Neural progenitor cell (in vitro differentiated cells): ENCODE results near the gene TEDDM1.

ENCODE experiments used
- EZH2 ChIP-seq: fragments of 200-600 bp; sonication (generic); IDR thresholded peaks from 2 replicates; pipeline ENCODE4 v1.6.1; 2017; ENCODE audit warnings: antibody characterized with exemption, mild to moderate bottlenecking, moderate library complexity
- TF ChIP-seq, protein P1 (sequence below): fragments of 200-600 bp; sonication (generic); IDR thresholded peaks from 2 replicates; pipeline ENCODE4 v1.5.1; 2017; ENCODE audit warnings: antibody characterized with exemption, mild to moderate bottlenecking

DNA sequence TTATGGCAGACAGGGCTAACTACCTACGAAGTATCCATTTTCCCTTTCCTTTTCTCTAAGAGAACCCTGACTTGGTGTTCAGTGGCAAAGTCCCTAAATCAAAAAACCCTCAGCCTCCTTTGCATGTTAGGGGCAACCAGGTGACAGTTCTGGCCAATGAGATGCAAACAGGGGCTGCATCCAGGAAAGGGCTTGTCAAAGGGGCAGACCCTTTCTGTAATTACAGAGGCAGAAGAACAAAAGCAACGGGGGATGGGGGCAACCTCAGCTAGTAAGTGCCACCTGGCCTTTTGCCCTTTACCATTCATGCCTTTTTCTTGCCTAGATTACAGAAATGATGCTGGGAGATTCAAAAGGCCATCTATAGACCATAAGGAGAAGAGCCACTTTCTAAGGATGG lies 43.3 kb downstream of the TEDDM1 start:
- TF ChIP-seq, protein P1, sequence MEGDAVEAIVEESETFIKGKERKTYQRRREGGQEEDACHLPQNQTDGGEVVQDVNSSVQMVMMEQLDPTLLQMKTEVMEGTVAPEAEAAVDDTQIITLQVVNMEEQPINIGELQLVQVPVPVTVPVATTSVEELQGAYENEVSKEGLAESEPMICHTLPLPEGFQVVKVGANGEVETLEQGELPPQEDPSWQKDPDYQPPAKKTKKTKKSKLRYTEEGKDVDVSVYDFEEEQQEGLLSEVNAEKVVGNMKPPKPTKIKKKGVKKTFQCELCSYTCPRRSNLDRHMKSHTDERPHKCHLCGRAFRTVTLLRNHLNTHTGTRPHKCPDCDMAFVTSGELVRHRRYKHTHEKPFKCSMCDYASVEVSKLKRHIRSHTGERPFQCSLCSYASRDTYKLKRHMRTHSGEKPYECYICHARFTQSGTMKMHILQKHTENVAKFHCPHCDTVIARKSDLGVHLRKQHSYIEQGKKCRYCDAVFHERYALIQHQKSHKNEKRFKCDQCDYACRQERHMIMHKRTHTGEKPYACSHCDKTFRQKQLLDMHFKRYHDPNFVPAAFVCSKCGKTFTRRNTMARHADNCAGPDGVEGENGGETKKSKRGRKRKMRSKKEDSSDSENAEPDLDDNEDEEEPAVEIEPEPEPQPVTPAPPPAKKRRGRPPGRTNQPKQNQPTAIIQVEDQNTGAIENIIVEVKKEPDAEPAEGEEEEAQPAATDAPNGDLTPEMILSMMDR = no peak
- TF ChIP-seq EZH2 = no peak
